ENCODE data around the gene UBALD2.

The UBALD2 gene

GRCh38 chr17:76270770-76271668 lies 5.9 kb downstream of the UBALD2 start:
- Histone ChIP-seq H3K4me2 (ENCODE audit: low read length) (peak overlapping the region; percentile 81), H3K4me3 (ENCODE audit: low read length) (peak overlapping the region; percentile 80), H3K79me2 (ENCODE audit: control insufficient read depth, low read length) (peaks cover 51% of the 10 kb centered on the region), H3K27ac (ENCODE audit: low read depth, low read length) (peak overlapping the region; percentile 91), H4K20me1 (ENCODE audit: control insufficient read depth, insufficient read depth, low read depth, low read length) (no peaks in the 10 kb centered on the region), H3K4me1 (ENCODE audit: control insufficient read depth, low read length) (peaks cover 75% of the 10 kb centered on the region), H3K36me3 (ENCODE audit: control insufficient read depth, low read length) (peaks cover 47% of the 10 kb centered on the region), H3K9me2 (replicated peaks; ENCODE audit: control insufficient read depth, low read length) (no peaks in the 10 kb centered on the region), H3K9me3 (ENCODE audit: control insufficient read depth, insufficient read depth, low read length) (no peaks in the 10 kb centered on the region), H3K27me3 (ENCODE audit: control insufficient read depth, low read length) (no peaks in the 10 kb centered on the region), H3F3A (ENCODE audit: control insufficient read depth, insufficient read depth) (peaks cover 21% of the 10 kb centered on the region)
- TF ChIP-seq EZH2phosphoT487 (IDR thresholded peaks at IDR 0.05; ENCODE audit: borderline replicate concordance, low read length), result no peak
- no peak for TF ChIP-seq CTCF (IDR thresholded peaks at IDR 0.05; ENCODE audit: low read depth, low read length, poor library complexity, severe bottlenecking)

- TF ChIP-seq CTCF (IDR thresholded peaks at IDR 0.05; ENCODE audit: low read depth, low read length, poor library complexity, severe bottlenecking) (no peak), EZH2phosphoT487 (IDR thresholded peaks at IDR 0.05; ENCODE audit: borderline replicate concordance, low read length) (no peak)
- peak overlapping the region; percentile 81 for H3K4me2 ChIP-seq (ENCODE audit: low read length)
- peaks cover 21% of the 10 kb centered on the region for H3F3A ChIP-seq (ENCODE audit: control insufficient read depth, insufficient read depth)
- peak overlapping the region; percentile 80 for H3K4me3 ChIP-seq (ENCODE audit: low read length)
- peak overlapping the region; percentile 91 for H3K27ac ChIP-seq (ENCODE audit: low read depth, low read length)
- H4K20me1 ChIP-seq (ENCODE audit: control insufficient read depth, insufficient read depth, low read depth, low read length), result no peaks in the 10 kb centered on the region
- no peaks in the 10 kb centered on the region for H3K9me3 ChIP-seq (ENCODE audit: control insufficient read depth, insufficient read depth, low read length)
- H3K27me3 ChIP-seq (ENCODE audit: control insufficient read depth, low read length), result no peaks in the 10 kb centered on the region
- H3K79me2 ChIP-seq (ENCODE audit: control insufficient read depth, low read length), result peaks cover 43% of the 10 kb centered on the region
- H3K4me1 ChIP-seq (ENCODE audit: control insufficient read depth, low read length), result peaks cover 70% of the 10 kb centered on the region
- no peaks in the 10 kb centered on the region for H3K9me2 ChIP-seq (replicated peaks; ENCODE audit: control insufficient read depth, low read length)
- peaks cover 38% of the 10 kb centered on the region for H3K36me3 ChIP-seq (ENCODE audit: control insufficient read depth, low read length)
These were observed 6.8 kb downstream of the UBALD2 start for GRCh38 chr17:76271669-76272540.

- peaks cover 31% of the 10 kb centered on the region for H3K36me3 ChIP-seq (ENCODE audit: control insufficient read depth, low read length)
- H3K27ac ChIP-seq (ENCODE audit: low read depth, low read length), result peak overlapping the region; percentile 91
- peaks cover 61% of the 10 kb centered on the region for H3K4me1 ChIP-seq (ENCODE audit: control insufficient read depth, low read length)
- no peaks in the 10 kb centered on the region for H3K9me3 ChIP-seq (ENCODE audit: control insufficient read depth, insufficient read depth, low read length)
- H3K4me2 ChIP-seq (ENCODE audit: low read length), result peak overlapping the region; percentile 81
- peaks cover 34% of the 10 kb centered on the region for H3K79me2 ChIP-seq (ENCODE audit: control insufficient read depth, low read length)
- H3F3A ChIP-seq (ENCODE audit: control insufficient read depth, insufficient read depth), result peaks cover 21% of the 10 kb centered on the region
- no peaks in the 10 kb centered on the region for H4K20me1 ChIP-seq (ENCODE audit: control insufficient read depth, insufficient read depth, low read depth, low read length)
- H3K9me2 ChIP-seq (replicated peaks; ENCODE audit: control insufficient read depth, low read length), result no peaks in the 10 kb centered on the region
- TF ChIP-seq CTCF (IDR thresholded peaks at IDR 0.05; ENCODE audit: low read depth, low read length, poor library complexity, severe bottlenecking) (no peak), EZH2phosphoT487 (IDR thresholded peaks at IDR 0.05; ENCODE audit: borderline replicate concordance, low read length) (no peak)
- H3K27me3 ChIP-seq (ENCODE audit: control insufficient read depth, low read length), result no peaks in the 10 kb centered on the region
- H3K4me3 ChIP-seq (ENCODE audit: low read length), result peak overlapping the region; percentile 80
These were observed 7.6 kb downstream of the UBALD2 start for GRCh38 chr17:76272541-76273444.
